Stomach (tissue), 9 donors: Measurements from ENCODE around the gene APOL4. TPM values are rescaled to one million over a fixed set of nuclear protein-coding genes. Genes with fewer than 3 reads are reported as not detected.

Experiments used
- DNase-seq, 2 donors: peaks; one replicate each; pipeline versions ENCODE4 v3.0.0 to v3.0.0-alpha.2; 2013 to 2019
- H3K27ac ChIP-seq, 5 donors: fragments of 200-600 bp in 4 of 5; sonication (generic) in 4 of 5; one replicate each; pipeline ENCODE4 v1.5.1; 2013 to 2019; ENCODE audit warnings: mild to moderate bottlenecking in 1 of 5, moderate library complexity in 1 of 5
- H3K27me3 ChIP-seq, 3 donors: fragments of 200-600 bp; sonication (generic); one replicate each; pipeline ENCODE4 v1.5.1; 2017 to 2019; ENCODE audit warnings: mixed run types in 1 of 3
- H3K36me3 ChIP-seq, 4 donors: fragments of 200-600 bp; sonication (generic); 1 replicate in 3 of 4; 2 replicates in 1 of 4; pipeline ENCODE4 v1.5.1; 2016 to 2019
- H3K4me1 ChIP-seq, 4 donors: fragments of 200-600 bp; sonication (generic); one replicate each; pipeline ENCODE4 v1.5.1; 2016 to 2019
- H3K4me3 ChIP-seq, 4 donors: fragments of 200-600 bp; sonication (generic) in 3 of 4; one replicate each; pipeline ENCODE4 v1.5.1; 2016 to 2019; ENCODE audit warnings: mild to moderate bottlenecking in 1 of 4
- H3K9me3 ChIP-seq, 4 donors: fragments of 200-600 bp; sonication (generic); one replicate each; pipeline ENCODE4 v1.5.1; 2016 to 2019
- CTCF ChIP-seq, 7 experiments: fragments of 450-650 bp in 4 of 7; fragments of 200-600 bp in 3 of 7; sonication (generic) in 3 of 7; IDR thresholded peaks; one replicate each; pipeline ENCODE4 v1.5.1; 2016 to 2019; ENCODE audit warnings: antibody characterized with exemption in 7 of 7, control low read depth in 2 of 7, mild to moderate bottlenecking in 1 of 7
- EP300 ChIP-seq: sonication (generic); formaldehyde crosslinking; IDR thresholded peaks from one replicate; pipeline ENCODE4 v1.6.1; 2017; ENCODE audit warnings: antibody characterized with exemption
- POLR2A ChIP-seq, 4 donors: fragments of 450-650 bp; IDR thresholded peaks; one replicate each; pipeline ENCODE4 v1.6.1; 2016; ENCODE audit warnings: antibody characterized with exemption in 4 of 4, control low read depth in 2 of 4, mild to moderate bottlenecking in 1 of 4, moderate library complexity in 1 of 4
- POLR2AphosphoS5 ChIP-seq, 3 donors: sonication (generic); formaldehyde crosslinking; IDR thresholded peaks; one replicate each; pipeline ENCODE4 v1.6.1; 2016; ENCODE audit warnings: antibody characterized with exemption in 3 of 3
- WGBS, 5 donors: extraction: QIAGEN DNeasy Blood & Tissue Kit in 3 of 5; methylation state at CpG; one replicate each; pipeline versions ENCODE4 v1.1.5 to v1.1.7; 2013 to 2018; 5-methylcytosine and 5-hydroxymethylcytosine counted together
- intact Hi-C: fragments of 100-400 bp; cut with DNase I; formaldehyde crosslinking; loops from one replicate; pipeline ENCODE4 v1.15.1; 2023; ENCODE audit warnings: low total_unique reads
- polyA plus RNA-seq, 3 donors: library from polyadenylated mRNA; stranded (reverse); fragments of 200-250 nt; gene quantifications; one replicate each; pipeline ENCODE4 v1.2.3, GENCODE V29; 2013
- total RNA-seq, 5 donors: library from RNA; depleted of rRNA; stranded (reverse); fragments of >200 nt; gene quantifications; one replicate each; pipeline versions ENCODE4 v1.1.0 to v1.2.3, GENCODE V29; 2014 to 2016
- donor health status: healthy with polysubstance abuse.
- donor health status: Bipolar disorder and iron deficiency.
- donor health status: healthy.

APOL4 gene
- total and polyA plus RNA-seq, 8 donors = 1.2 to 13.2 (median 8.9) TPM; not detected in 2

GRCh38 chr22:36246718-36247117 is 45.1 kb upstream of the APOL4 start:
- DNase-seq = no peak
- Histone ChIP-seq H3K4me1 (peaks cover 7 to 20% (median 11%) of the 10 kb centered on the region in 4 donors), H3K36me3 (no peaks in the 10 kb centered on the region), H3K27me3 (no peaks in the 10 kb centered on the region), H3K27ac (no peak overlapping the region), H3K4me3 (no peak overlapping the region), H3K9me3 (no peaks in the 10 kb centered on the region)
- intact Hi-C loops = no loop called here
- WGBS, 5 donors = 67 to 79% (median 73%) methylated on average over 3 of the region's 3 CpGs
- TF ChIP-seq POLR2AphosphoS5 (IDR thresholded peaks at IDR 0.05) (no peak), EP300 (no peak), CTCF (IDR thresholded peaks at IDR 0.05) (no peak), POLR2A (IDR thresholded peaks at IDR 0.05) (no peak)

- 63 to 90% (median 67%) methylated on average over 4 of the region's 4 CpGs for WGBS, 5 donors
- no peak overlapping the region for H3K27ac ChIP-seq
Measured at GRCh38 chr22:36245805-36246356, 44.3 kb upstream of the APOL4 start.

DNA sequence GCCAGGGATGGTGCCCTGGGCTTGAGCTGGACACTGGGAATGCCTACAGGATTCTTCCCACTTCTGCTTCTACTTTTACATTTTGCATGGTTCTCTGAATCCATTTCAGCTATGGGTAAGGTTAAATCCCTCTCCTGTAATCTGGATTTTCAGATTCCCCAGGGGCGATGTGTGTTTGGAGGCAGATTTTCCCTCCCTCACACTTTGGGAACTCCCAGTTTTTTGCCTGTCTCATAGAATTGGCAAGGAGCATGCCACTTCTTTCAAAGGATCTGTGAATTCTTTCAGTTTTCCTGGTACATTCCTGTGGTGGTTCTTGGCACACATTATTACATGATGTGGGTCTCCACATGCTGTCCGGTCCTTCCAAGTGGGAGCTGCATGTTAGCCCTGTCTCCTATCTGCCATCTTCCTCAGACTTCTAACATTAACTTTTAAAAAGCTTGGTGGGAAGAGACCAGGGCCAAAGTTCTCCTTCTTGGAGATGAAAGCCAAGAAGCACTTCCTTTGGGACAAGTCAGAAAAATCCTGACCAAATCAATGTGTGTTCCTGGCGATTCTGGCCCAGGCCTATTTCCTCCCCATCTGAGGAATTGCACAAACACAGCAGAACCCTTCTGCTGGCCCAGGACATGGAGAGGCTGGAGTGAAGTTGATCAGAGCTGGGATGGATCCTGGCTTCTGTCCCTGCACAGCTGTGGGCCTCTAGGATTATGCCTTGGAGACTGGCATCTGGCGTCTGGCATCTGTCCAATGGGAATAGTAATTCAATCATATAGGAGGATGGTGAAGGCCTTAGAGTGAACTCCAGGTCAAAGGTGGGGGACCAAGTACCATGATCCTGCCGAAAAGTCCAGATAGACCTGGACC is 43.1 kb upstream of the APOL4 start:
- TF ChIP-seq EP300 = no peak
- no peak for TF ChIP-seq POLR2A (IDR thresholded peaks at IDR 0.05)
- TF ChIP-seq POLR2AphosphoS5 (IDR thresholded peaks at IDR 0.05) = no peak
- TF ChIP-seq CTCF (IDR thresholded peaks at IDR 0.05) = no peak
- Histone ChIP-seq H3K36me3 (no peaks in the 10 kb centered on the region), H3K9me3 (no peaks in the 10 kb centered on the region), H3K27me3 (no peaks in the 10 kb centered on the region), H3K4me1 (peaks cover 11 to 24% (median 15%) of the 10 kb centered on the region in 4 donors), H3K4me3 (no peak overlapping the region), H3K27ac (peak overlapping the region in 3 of 5 donors; percentile 63 to 70 (median 69))
- DNase-seq = no peak
- 64 to 87% (median 84%) methylated on average over 5 of the region's 5 CpGs for WGBS, 5 donors
- intact Hi-C loops = no loop called here

More at GRCh38 chr22:36245805-36246356, 44.3 kb upstream of the APOL4 start:
- intact Hi-C loops = no loop called here
- Histone ChIP-seq H3K27me3 (no peaks in the 10 kb centered on the region), H3K4me1 (peaks cover 7 to 19% (median 11%) of the 10 kb centered on the region in 4 donors), H3K9me3 (no peaks in the 10 kb centered on the region), H3K36me3 (no peaks in the 10 kb centered on the region), H3K4me3 (no peak overlapping the region)
- DNase-seq = no peak
- TF ChIP-seq CTCF (IDR thresholded peaks at IDR 0.05) (no peak), POLR2AphosphoS5 (IDR thresholded peaks at IDR 0.05) (no peak), POLR2A (IDR thresholded peaks at IDR 0.05) (no peak), EP300 (no peak)

- intact Hi-C loops = no loop called here
- H3K27me3 ChIP-seq = no peaks in the 10 kb centered on the region
- H3K27ac ChIP-seq = peak overlapping the region in 3 of 5 donors; percentile 63 to 70 (median 69)
- no peak for TF ChIP-seq POLR2AphosphoS5 (IDR thresholded peaks at IDR 0.05)
- TF ChIP-seq POLR2A (IDR thresholded peaks at IDR 0.05) = no peak
- TF ChIP-seq EP300 = no peak
- TF ChIP-seq CTCF (IDR thresholded peaks at IDR 0.05) = no peak
- no peak for DNase-seq
- H3K9me3 ChIP-seq = no peaks in the 10 kb centered on the region
- no peaks in the 10 kb centered on the region for H3K36me3 ChIP-seq
- 60 to 77% (median 67%) methylated on average over 5 of the region's 5 CpGs for WGBS, 5 donors
- H3K4me1 ChIP-seq = peaks cover 13 to 27% (median 19%) of the 10 kb centered on the region in 4 donors
- H3K4me3 ChIP-seq = no peak overlapping the region
Measured at GRCh38 chr22:36243986-36244385, 42.4 kb upstream of the APOL4 start.
